IMR-90 (cell line): Measurements from ENCODE around the gene PALB2. TPM values are rescaled to one million over a fixed set of nuclear protein-coding genes. Genes with fewer than 3 reads are reported as not detected.

Experiments
- ATAC-seq: fragments of 200-7000 bp; cut with Tn5 transposase; 2 replicates; pipeline ENCODE4 v1.9.1; 2020; ENCODE audit warnings: low read depth, mild to moderate bottlenecking, moderate library complexity
- BruUV-seq: library from RNA; stranded (reverse); fragments of 400-500 nt; replicated peaks from 2 replicates; lab custom pipeline; 2021; lab: Mats Ljungman, UMichigan
- CTCF ChIA-PET: fragments of 300-600 bp; formaldehyde crosslinking; extraction: SDS; loops from one replicate; lab custom pipeline; 2021; ENCODE audit warnings: antibody characterized with exemption; lab: Yijun Ruan, JAX
- POLR2A ChIA-PET: fragments of 300-600 bp; sonication (Branson Sonifier 250); formaldehyde crosslinking; loops from one replicate; lab custom pipeline; 2022; ENCODE audit warnings: antibody characterized with exemption; ENCODE audit not compliant: unreplicated experiment; lab: Charles Lee
- DNase-seq: peaks from one replicate; pipeline ENCODE4 v3.0.0; 2013
- H2AFZ ChIP-seq: replicated peaks from 2 replicates; pipeline ENCODE3; 2013; ENCODE audit warnings: low read length, mild to moderate bottlenecking; ENCODE audit not compliant: poor library complexity
- H2AK5ac ChIP-seq: 2 replicates; pipeline ENCODE4 v1.6.1; 2013; ENCODE audit warnings: low read depth, low read length, inconsistent platforms
- H2AK9ac ChIP-seq: replicated peaks from 2 replicates; pipeline ENCODE3; 2013; ENCODE audit warnings: mild to moderate bottlenecking, low read depth, low read length, moderate library complexity; ENCODE audit not compliant: poor library complexity
- H2BK120ac ChIP-seq: 2 replicates; pipeline ENCODE4 v1.6.1; 2013; ENCODE audit warnings: low read depth, low read length, inconsistent platforms
- H2BK15ac ChIP-seq: 3 replicates; pipeline ENCODE4 v1.6.1; 2013; ENCODE audit warnings: low read depth, low read length, inconsistent platforms
- H2BK20ac ChIP-seq: 2 replicates; pipeline ENCODE4 v1.6.1; 2013; ENCODE audit warnings: low read depth, mild to moderate bottlenecking, inconsistent platforms, low read length, moderate library complexity
- H2BK5ac ChIP-seq: 2 replicates; pipeline ENCODE4 v1.6.1; 2013; ENCODE audit warnings: mild to moderate bottlenecking, low read depth, low read length, inconsistent platforms; ENCODE audit not compliant: poor library complexity, severe bottlenecking
- H3K14ac ChIP-seq: replicated peaks from 2 replicates; pipeline ENCODE4 v1.6.1; 2013; ENCODE audit warnings: low read depth, low read length, inconsistent platforms
- H3K18ac ChIP-seq: 2 replicates; pipeline ENCODE4 v1.6.1; 2013; ENCODE audit warnings: low read depth, low read length, control low read depth
- H3K23ac ChIP-seq: 2 replicates; pipeline ENCODE4 v1.6.1; 2013; ENCODE audit warnings: low read depth, low read length, inconsistent platforms
- H3K27ac ChIP-seq: 2 replicates; pipeline ENCODE4 v1.5.1; 2013; ENCODE audit warnings: mild to moderate bottlenecking, control low read depth, low read length; ENCODE audit not compliant: insufficient read depth
- H3K27me3 ChIP-seq: 2 replicates; pipeline ENCODE4 v1.6.1; 2013; ENCODE audit warnings: low read length; ENCODE audit not compliant: control insufficient read depth, insufficient read depth
- H3K36me3 ChIP-seq: 2 replicates; pipeline ENCODE4 v1.6.1; 2013; ENCODE audit warnings: low read length, mixed read lengths; ENCODE audit not compliant: control insufficient read depth, insufficient read depth
- H3K4ac ChIP-seq: 2 replicates; pipeline ENCODE4 v1.6.1; 2013; ENCODE audit warnings: low read depth, low read length, inconsistent platforms
- H3K4me1 ChIP-seq: 2 replicates; pipeline ENCODE4 v1.6.1; 2013; ENCODE audit warnings: low read length, mixed read lengths; ENCODE audit not compliant: control insufficient read depth, insufficient read depth
- H3K4me2 ChIP-seq: 2 replicates; pipeline ENCODE4 v1.6.1; 2013; ENCODE audit warnings: low read depth, mild to moderate bottlenecking, control low read depth, low read length, moderate library complexity
- H3K4me3 ChIP-seq: 2 replicates; pipeline ENCODE4 v1.5.1; 2013; ENCODE audit warnings: low read depth, mild to moderate bottlenecking, control low read depth, low read length, moderate library complexity; ENCODE audit not compliant: insufficient read depth
- H3K56ac ChIP-seq: 2 replicates; pipeline ENCODE4 v1.6.1; 2013; ENCODE audit warnings: low read length, inconsistent platforms; ENCODE audit not compliant: insufficient read depth; ENCODE audit errors: extremely low read depth
- H3K79me1 ChIP-seq, 2 experiments: 2 replicates each; pipeline ENCODE4 v1.6.1; 2013; ENCODE audit warnings: low read length in 2 of 2, inconsistent platforms in 1 of 2, low read depth in 1 of 2
- H3K9ac ChIP-seq: 2 replicates; pipeline ENCODE4 v1.6.1; 2013; ENCODE audit warnings: low read depth, low read length, control low read depth
- H3K9me1 ChIP-seq: 2 replicates; pipeline ENCODE4 v1.6.1; 2013; ENCODE audit warnings: low read length, inconsistent platforms; ENCODE audit not compliant: insufficient read depth
- H3K9me3 ChIP-seq: 2 replicates; pipeline ENCODE4 v1.6.1; 2013; ENCODE audit warnings: low read length; ENCODE audit not compliant: control insufficient read depth, insufficient read depth
- H4K20me1 ChIP-seq: 2 replicates; pipeline ENCODE4 v1.6.1; 2013; ENCODE audit warnings: low read length, inconsistent platforms; ENCODE audit not compliant: insufficient read depth
- H4K5ac ChIP-seq: 2 replicates; pipeline ENCODE4 v1.6.1; 2013; ENCODE audit warnings: mild to moderate bottlenecking, low read depth, low read length, control low read depth
- H4K8ac ChIP-seq, 2 experiments: 2 replicates each; pipeline ENCODE4 v1.6.1; 2013; ENCODE audit warnings: low read depth in 2 of 2, low read length in 2 of 2, control low read depth in 1 of 2, inconsistent platforms in 1 of 2
- H4K91ac ChIP-seq: 2 replicates; pipeline ENCODE4 v1.6.1; 2013; ENCODE audit warnings: low read depth, low read length, inconsistent platforms; ENCODE audit not compliant: insufficient read depth
- CEBPB ChIP-seq: IDR thresholded peaks from 2 replicates; pipeline ENCODE4 v1.6.1; 2012; ENCODE audit warnings: low read depth, low read length, improper control_type of control experiment
- MXI1 ChIP-seq: IDR thresholded peaks from 2 replicates; pipeline ENCODE4 v1.6.1; 2012; ENCODE audit warnings: low read depth, mild to moderate bottlenecking, low read length, moderate library complexity, borderline replicate concordance
- NFE2L2 ChIP-seq: fragments of 150-350 bp; IDR thresholded peaks from 2 replicates; pipeline ENCODE4 v1.6.1; 2016; ENCODE audit warnings: low read depth, mild to moderate bottlenecking, low read length
- RAD21 ChIP-seq: IDR thresholded peaks from 2 replicates; pipeline ENCODE4 v1.6.1; 2012; ENCODE audit warnings: low read length, improper control_type of control experiment
- RCOR1 ChIP-seq: IDR thresholded peaks from 2 replicates; pipeline ENCODE4 v1.6.1; 2012; ENCODE audit warnings: mild to moderate bottlenecking, low read length, improper control_type of control experiment; ENCODE audit not compliant: insufficient replicate concordance
- RFX5 ChIP-seq: IDR thresholded peaks from 2 replicates; pipeline ENCODE4 v1.8.0; 2012; ENCODE audit warnings: low read depth, mild to moderate bottlenecking, low read length, moderate library complexity
- SMC3 ChIP-seq: fragments of 150-350 bp; IDR thresholded peaks from 2 replicates; pipeline ENCODE4 v1.6.1; 2016; ENCODE audit warnings: low read depth, mild to moderate bottlenecking, antibody characterized with exemption, low read length, moderate library complexity
- WGBS, 2 experiments: methylation state at CpG; one replicate each; pipeline versions ENCODE4 v1.1.5 to v1.1.7; 2013; ENCODE audit warnings: missing lambda C conversion rate in 2 of 2; ENCODE audit not compliant: insufficient read length in 1 of 2; ENCODE audit errors: extremely low coverage in 2 of 2; 5-methylcytosine and 5-hydroxymethylcytosine counted together
- dilution Hi-C: fragments of 300-500 bp; cut with HindIII; formaldehyde crosslinking; loops from one replicate; pipeline ENCODE4 v1.14.3; 2018; ENCODE audit warnings: low sequenced_read_pairs; ENCODE audit not compliant: unreplicated experiment
- in situ Hi-C: fragments of 300-500 bp; cut with MboI; formaldehyde crosslinking; loops from 3 replicates; pipeline ENCODE4 v1.14.3; 2019; ENCODE audit warnings: low sequenced_read_pairs, inconsistent platforms, mixed read lengths
- intact Hi-C: fragments of 100-400 bp; cut with micrococcal nuclease; formaldehyde crosslinking; loops from 2 replicates; pipeline ENCODE4 v1.10.0; 2022
- polyA plus RNA-seq, 3 experiments: library from polyadenylated mRNA; depleted of rRNA; stranded (reverse); fragments of >200 nt; gene quantifications; 2 replicates each; pipeline ENCODE4 v1.2.3, GENCODE V29; 2012; ENCODE audit warnings: low replicate concordance in 1 of 3
- total RNA-seq: library from RNA; depleted of rRNA; stranded (reverse); fragments of >200 nt; gene quantifications from 2 replicates; pipeline ENCODE4 v1.2.3, GENCODE V29; 2012
- TF ChIP-seq, protein P1 (sequence below): fragments of 150-350 bp; IDR thresholded peaks from 2 replicates; pipeline ENCODE4 v1.6.1; 2016; ENCODE audit warnings: low read depth, mild to moderate bottlenecking, low read length, moderate library complexity, borderline replicate concordance

The PALB2 gene
- total and polyA plus RNA-seq, 2 of the 4 experiments (the other 2 are of a cell fraction) = 4.1 to 8.6 TPM

DNA sequence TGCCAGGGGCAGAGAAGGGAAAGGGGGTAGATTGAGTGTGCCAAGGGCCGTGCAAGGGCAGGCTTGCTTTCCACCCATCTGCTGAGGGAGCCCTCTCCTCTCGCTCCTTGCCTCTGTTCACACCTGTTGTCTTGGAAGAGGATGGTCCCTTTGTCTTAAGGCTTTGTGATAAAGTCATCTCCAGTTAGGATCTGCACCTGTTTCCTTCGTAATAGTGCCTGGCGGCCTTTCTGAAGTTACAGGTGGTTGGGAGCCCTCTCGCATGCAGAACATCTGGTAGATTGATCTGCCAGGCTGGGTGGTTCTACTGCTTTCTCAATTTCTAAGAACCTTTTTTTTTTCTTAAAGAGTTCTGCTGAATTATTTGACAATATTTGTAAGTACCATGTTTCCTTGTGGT, 67.3 kb downstream of the PALB2 start:
- Histone ChIP-seq H3K56ac (no peak overlapping the region), H3K9me1 (peaks cover 3% of the 10 kb centered on the region; the same call in 1 of the 2 replicates), H2BK5ac (no peak overlapping the region), H2AK5ac (no peak overlapping the region), H4K20me1 (peaks cover 18% of the 10 kb centered on the region), H3K14ac (no peak overlapping the region), H4K91ac (no peak overlapping the region), H3K9ac (no peak overlapping the region), H3K27ac (no peak overlapping the region), H3K4me3 (no peak overlapping the region), H3K4ac (no peak overlapping the region), H3K18ac (no peak overlapping the region), H3K23ac (no peak overlapping the region), H2AK9ac (no peak overlapping the region), H2BK20ac (no peak overlapping the region), H3K4me2 (no peak overlapping the region), H2AFZ (no peak overlapping the region), H3K9me3 (no peaks in the 10 kb centered on the region), H4K5ac (no peak overlapping the region), H2BK120ac (no peak overlapping the region), H2BK15ac (no peak overlapping the region), H3K27me3 (no peaks in the 10 kb centered on the region), H3K36me3 (peaks cover 60% of the 10 kb centered on the region), H3K79me1 (peaks cover 8 to 22% of the 10 kb centered on the region in 2 experiments), H3K4me1 (no peaks in the 10 kb centered on the region), H4K8ac (no peak overlapping the region)
- BruUV-seq = no TSS peak
- no peak for ATAC-seq
- dilution Hi-C loops (no loop called here), intact Hi-C loops (no loop called here), in situ Hi-C loops (loop anchor here (5.0 kb wide), 2 partner anchors 48 to 52 kb away; no protein-coding TSS in a partner anchor)
- POLR2A ChIA-PET = no interaction called here
- WGBS, 2 experiments = no CpG with 5 or more reads among the region's 5 CpGs
- TF ChIP-seq RFX5 (no peak), RAD21 (no peak), NFE2L2 (no peak), SMC3 (no peak), RCOR1 (no peak), MXI1 (no peak), CEBPB (no peak)
- TF ChIP-seq, protein P1, sequence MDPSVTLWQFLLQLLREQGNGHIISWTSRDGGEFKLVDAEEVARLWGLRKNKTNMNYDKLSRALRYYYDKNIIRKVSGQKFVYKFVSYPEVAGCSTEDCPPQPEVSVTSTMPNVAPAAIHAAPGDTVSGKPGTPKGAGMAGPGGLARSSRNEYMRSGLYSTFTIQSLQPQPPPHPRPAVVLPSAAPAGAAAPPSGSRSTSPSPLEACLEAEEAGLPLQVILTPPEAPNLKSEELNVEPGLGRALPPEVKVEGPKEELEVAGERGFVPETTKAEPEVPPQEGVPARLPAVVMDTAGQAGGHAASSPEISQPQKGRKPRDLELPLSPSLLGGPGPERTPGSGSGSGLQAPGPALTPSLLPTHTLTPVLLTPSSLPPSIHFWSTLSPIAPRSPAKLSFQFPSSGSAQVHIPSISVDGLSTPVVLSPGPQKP = no peak
- CTCF ChIA-PET = interaction anchor here (1.8 kb wide), 1 partner anchor 16 kb away, joined by 4 read pairs; the partner anchor contains the start of gene UBFD1
- DNase-seq = no peak
